ENCODE measurements around the gene STX3. TPM values are rescaled to one million over a fixed set of nuclear protein-coding genes. Genes with fewer than 3 reads are reported as not detected.
"Not testable (repeated sequence)": the region's sequence is repeated elsewhere in the genome, so short reads cannot be mapped to it uniquely, and the experiment has no call there.

Gene STX3
- total and polyA plus RNA-seq, 5 donors from 2014 or later, result 0.44 to 3.1 (median 2.0) TPM

GRCh38 chr11:59810911-59811259 lies 55.7 kb downstream of the STX3 start:
- peaks cover 16 to 31% (median 25%) of the 10 kb centered on the region in 4 donors for H3K4me1 Mint-ChIP-seq
- H3K9me3 Mint-ChIP-seq, result peaks cover 0 to 3% (median 0%) of the 10 kb centered on the region in 7 donors
- H3K27ac Mint-ChIP-seq, result peak overlapping the region; percentile 78 to 96 (median 96)
- DNase-seq, result no peak
- no peak for ATAC-seq (ENCODE audit: low read depth in 2 of 2)
- Histone ChIP-seq H3K4me1 (ENCODE audit: control insufficient read depth, insufficient read depth, low read length, poor library complexity, severe bottlenecking) (peaks cover 14% of the 10 kb centered on the region), H3K27ac (ENCODE audit: insufficient read depth, low read length, poor library complexity, severe bottlenecking) (peak overlapping the region; percentile 77), H3K27me3 (ENCODE audit: control insufficient read depth, insufficient read depth, low read length) (peaks cover 4% of the 10 kb centered on the region), H3K36me3 (ENCODE audit: control insufficient read depth, insufficient read depth, low read length) (peaks cover 20% of the 10 kb centered on the region), H3K4me3 (ENCODE audit: low read depth, low read length) (peak overlapping the region; percentile 87), H3K9me3 (ENCODE audit: control insufficient read depth in 2 of 2, low read length in 2 of 2) (no peaks in the 10 kb centered on the region)
- H3K27me3 Mint-ChIP-seq, result peaks cover 23% of the 10 kb centered on the region
- H3K4me3 Mint-ChIP-seq, result peak overlapping the region; percentile 93 to 97 (median 95)
- H3K36me3 Mint-ChIP-seq, result peaks cover 17% of the 10 kb centered on the region

GRCh38 chr11:59812220-59812619 lies 57.0 kb downstream of the STX3 start:
- H3K36me3 ChIP-seq (ENCODE audit: control insufficient read depth, insufficient read depth, low read length), result peaks cover 7% of the 10 kb centered on the region
- H3K27ac ChIP-seq (ENCODE audit: insufficient read depth, low read length, poor library complexity, severe bottlenecking), result no peak overlapping the region
- H3K4me3 ChIP-seq (ENCODE audit: low read depth, low read length), result no peak overlapping the region
- peaks cover 14% of the 10 kb centered on the region for H3K4me1 ChIP-seq (ENCODE audit: control insufficient read depth, insufficient read depth, low read length, poor library complexity, severe bottlenecking)
- no peaks in the 10 kb centered on the region for H3K9me3 ChIP-seq (ENCODE audit: control insufficient read depth in 2 of 2, low read length in 2 of 2)
- Mint-ChIP-seq H3K4me3 (peak overlapping the region in 1 of 4 donors; percentile 76), H3K36me3 (peaks cover 7% of the 10 kb centered on the region), H3K9me3 (peaks cover 0 to 3% (median 0%) of the 10 kb centered on the region in 7 donors), H3K4me1 (peaks cover 13 to 31% (median 25%) of the 10 kb centered on the region in 4 donors), H3K27me3 (peaks cover 29% of the 10 kb centered on the region), H3K27ac (no peak overlapping the region)
- H3K27me3 ChIP-seq (ENCODE audit: control insufficient read depth, insufficient read depth, low read length), result peaks cover 4% of the 10 kb centered on the region
- no peak for DNase-seq
- ATAC-seq (ENCODE audit: low read depth in 2 of 2), result no peak

GRCh38 chr11:59813364-59813763 lies 58.2 kb downstream of the STX3 start:
- H3K9me3 Mint-ChIP-seq, result peaks cover 0 to 3% (median 0%) of the 10 kb centered on the region in 7 donors
- H3K27ac Mint-ChIP-seq, result no peak overlapping the region
- Histone ChIP-seq H3K36me3 (ENCODE audit: control insufficient read depth, insufficient read depth, low read length) (peaks cover 3% of the 10 kb centered on the region), H3K4me3 (ENCODE audit: low read depth, low read length) (no peak overlapping the region), H3K4me1 (ENCODE audit: control insufficient read depth, insufficient read depth, low read length, poor library complexity, severe bottlenecking) (peaks cover 14% of the 10 kb centered on the region), H3K27me3 (ENCODE audit: control insufficient read depth, insufficient read depth, low read length) (peaks cover 4% of the 10 kb centered on the region), H3K9me3 (ENCODE audit: control insufficient read depth in 2 of 2, low read length in 2 of 2) (no peaks in the 10 kb centered on the region), H3K27ac (ENCODE audit: insufficient read depth, low read length, poor library complexity, severe bottlenecking) (no peak overlapping the region)
- peaks cover 15 to 33% (median 25%) of the 10 kb centered on the region in 4 donors for H3K4me1 Mint-ChIP-seq
- H3K27me3 Mint-ChIP-seq, result peaks cover 38% of the 10 kb centered on the region
- ATAC-seq (ENCODE audit: low read depth in 2 of 2) (no peak), DNase-seq (no peak)
- peaks cover 4% of the 10 kb centered on the region for H3K36me3 Mint-ChIP-seq
- no peak overlapping the region for H3K4me3 Mint-ChIP-seq

GRCh38 chr11:59814021-59814420 lies 58.8 kb downstream of the STX3 start:
- H3K9me3 ChIP-seq (ENCODE audit: control insufficient read depth in 2 of 2, low read length in 2 of 2), result no peaks in the 10 kb centered on the region
- ATAC-seq (ENCODE audit: low read depth in 2 of 2) (no peak), DNase-seq (peak in 1 of 3 donors; percentile 54)
- peaks cover 4% of the 10 kb centered on the region for H3K27me3 ChIP-seq (ENCODE audit: control insufficient read depth, insufficient read depth, low read length)
- peaks cover 19 to 36% (median 24%) of the 10 kb centered on the region in 4 donors for H3K4me1 Mint-ChIP-seq
- peaks cover 0 to 3% (median 0%) of the 10 kb centered on the region in 7 donors for H3K9me3 Mint-ChIP-seq
- H3K4me3 Mint-ChIP-seq, result peak overlapping the region in 2 of 4 donors; percentile 10 to 27
- no peak overlapping the region for H3K27ac Mint-ChIP-seq
- no peaks in the 10 kb centered on the region for H3K36me3 Mint-ChIP-seq
- H3K27ac ChIP-seq (ENCODE audit: insufficient read depth, low read length, poor library complexity, severe bottlenecking), result no peak overlapping the region
- no peaks in the 10 kb centered on the region for H3K36me3 ChIP-seq (ENCODE audit: control insufficient read depth, insufficient read depth, low read length)
- peaks cover 38% of the 10 kb centered on the region for H3K27me3 Mint-ChIP-seq
- peaks cover 14% of the 10 kb centered on the region for H3K4me1 ChIP-seq (ENCODE audit: control insufficient read depth, insufficient read depth, low read length, poor library complexity, severe bottlenecking)
- H3K4me3 ChIP-seq (ENCODE audit: low read depth, low read length), result peak overlapping the region; percentile 50

- Mint-ChIP-seq H3K9me3 (peaks cover 0 to 5% (median 0%) of the 10 kb centered on the region in 7 donors), H3K27ac (no peak overlapping the region)
- no peak for ATAC-seq (ENCODE audit: low read depth in 2 of 2)
These were observed 60.6 kb downstream of the STX3 start for GRCh38 chr11:59815754-59816153.

GRCh38 chr11:59816434-59816833 lies 61.3 kb downstream of the STX3 start:
- peaks cover 28% of the 10 kb centered on the region for H3K27me3 Mint-ChIP-seq
- DNase-seq; H3K27ac ChIP-seq (ENCODE audit: insufficient read depth, low read length, poor library complexity, severe bottlenecking); H3K27ac Mint-ChIP-seq; H3K36me3 ChIP-seq (ENCODE audit: control insufficient read depth, insufficient read depth, low read length); ATAC-seq (ENCODE audit: low read depth in 2 of 2); H3K36me3 Mint-ChIP-seq; H3K4me1 ChIP-seq (ENCODE audit: control insufficient read depth, insufficient read depth, low read length, poor library complexity, severe bottlenecking); H3K9me3 ChIP-seq (ENCODE audit: control insufficient read depth in 2 of 2, low read length in 2 of 2); H3K9me3 Mint-ChIP-seq; H3K4me3 Mint-ChIP-seq; H3K27me3 ChIP-seq (ENCODE audit: control insufficient read depth, insufficient read depth, low read length); H3K4me3 ChIP-seq (ENCODE audit: low read depth, low read length): not testable (repeated sequence)
- H3K4me1 Mint-ChIP-seq, result peaks cover 8 to 19% (median 14%) of the 10 kb centered on the region in 4 donors

More at GRCh38 chr11:59815754-59816153, 60.6 kb downstream of the STX3 start:
- Mint-ChIP-seq H3K4me3 (no peak overlapping the region), H3K4me1 (peaks cover 14 to 24% (median 20%) of the 10 kb centered on the region in 4 donors), H3K27me3 (peaks cover 34% of the 10 kb centered on the region), H3K36me3 (no peaks in the 10 kb centered on the region)
- Histone ChIP-seq H3K36me3 (ENCODE audit: control insufficient read depth, insufficient read depth, low read length) (no peaks in the 10 kb centered on the region), H3K4me3 (ENCODE audit: low read depth, low read length) (no peak overlapping the region), H3K9me3 (ENCODE audit: control insufficient read depth in 2 of 2, low read length in 2 of 2) (no peaks in the 10 kb centered on the region), H3K27me3 (ENCODE audit: control insufficient read depth, insufficient read depth, low read length) (peaks cover 4% of the 10 kb centered on the region), H3K27ac (ENCODE audit: insufficient read depth, low read length, poor library complexity, severe bottlenecking) (no peak overlapping the region), H3K4me1 (ENCODE audit: control insufficient read depth, insufficient read depth, low read length, poor library complexity, severe bottlenecking) (no peaks in the 10 kb centered on the region)
- no peak for DNase-seq

GRCh38 chr11:59818572-59818971 lies 63.4 kb downstream of the STX3 start:
- H3K4me3 ChIP-seq (ENCODE audit: low read depth, low read length), result no peak overlapping the region
- Mint-ChIP-seq H3K27ac (no peak overlapping the region), H3K4me1 (peaks cover 8 to 17% (median 15%) of the 10 kb centered on the region in 4 donors), H3K4me3 (no peak overlapping the region), H3K9me3 (peaks cover 0 to 3% (median 0%) of the 10 kb centered on the region in 7 donors), H3K27me3 (peaks cover 28% of the 10 kb centered on the region), H3K36me3 (no peaks in the 10 kb centered on the region)
- peaks cover 3% of the 10 kb centered on the region for H3K27me3 ChIP-seq (ENCODE audit: control insufficient read depth, insufficient read depth, low read length)
- DNase-seq (peak in 1 of 3 donors; percentile 45), ATAC-seq (ENCODE audit: low read depth in 2 of 2) (no peak)
- no peaks in the 10 kb centered on the region for H3K4me1 ChIP-seq (ENCODE audit: control insufficient read depth, insufficient read depth, low read length, poor library complexity, severe bottlenecking)
- no peak overlapping the region for H3K27ac ChIP-seq (ENCODE audit: insufficient read depth, low read length, poor library complexity, severe bottlenecking)
- no peaks in the 10 kb centered on the region for H3K9me3 ChIP-seq (ENCODE audit: control insufficient read depth in 2 of 2, low read length in 2 of 2)
- no peaks in the 10 kb centered on the region for H3K36me3 ChIP-seq (ENCODE audit: control insufficient read depth, insufficient read depth, low read length)

- DNase-seq (peak in 1 of 3 donors; percentile 65), ATAC-seq (ENCODE audit: low read depth in 2 of 2) (peak; percentile 58 to 66)
- Histone ChIP-seq H3K4me3 (ENCODE audit: low read depth, low read length) (no peak overlapping the region), H3K27me3 (ENCODE audit: control insufficient read depth, insufficient read depth, low read length) (no peaks in the 10 kb centered on the region), H3K4me1 (ENCODE audit: control insufficient read depth, insufficient read depth, low read length, poor library complexity, severe bottlenecking) (no peaks in the 10 kb centered on the region), H3K36me3 (ENCODE audit: control insufficient read depth, insufficient read depth, low read length) (no peaks in the 10 kb centered on the region), H3K9me3 (ENCODE audit: control insufficient read depth in 2 of 2, low read length in 2 of 2) (no peaks in the 10 kb centered on the region), H3K27ac (ENCODE audit: insufficient read depth, low read length, poor library complexity, severe bottlenecking) (no peak overlapping the region)
- Mint-ChIP-seq H3K4me3 (no peak overlapping the region), H3K9me3 (peaks cover 0 to 2% (median 0%) of the 10 kb centered on the region in 7 donors), H3K27me3 (peaks cover 5% of the 10 kb centered on the region), H3K27ac (peak overlapping the region in 1 of 3 donors; percentile 54), H3K36me3 (no peaks in the 10 kb centered on the region), H3K4me1 (peaks cover 0 to 13% (median 8%) of the 10 kb centered on the region in 4 donors)
These were observed 67.9 kb downstream of the STX3 start for GRCh38 chr11:59822989-59823566.
